HepG2 (cell line): ENCODE data around the gene CDC42EP3. TPM values are rescaled to one million over a fixed set of nuclear protein-coding genes. Genes with fewer than 3 reads are reported as not detected.
A peak's percentile ranks its signal among the peaks of the same experiment; 100 is the strongest.

Experiments
- ATAC-seq: fragments of 200-7000 bp; cut with Tn5 transposase; 3 replicates; pipeline ENCODE4 v1.9.1; 2020; ENCODE audit warnings: mild to moderate bottlenecking, moderate library complexity
- BruUV-seq: library from RNA; stranded (reverse); fragments of 400-500 nt; replicated peaks from 2 replicates; lab custom pipeline; 2021; lab: Mats Ljungman, UMichigan
- CTCF ChIA-PET: fragments of 300-600 bp; formaldehyde crosslinking; extraction: SDS; loops from one replicate; lab custom pipeline; 2021; ENCODE audit warnings: low total read pairs, inconsistent platforms, low intra/inter-chr PET ratio; lab: Yijun Ruan, JAX
- POLR2A ChIA-PET: fragments of 350-600 bp; sonication (Branson Sonifier 250); formaldehyde crosslinking; loops from one replicate; lab custom pipeline; 2020; ENCODE audit warnings: antibody characterized with exemption, inconsistent platforms; lab: Yijun Ruan, JAX
- DNase-seq: peaks from one replicate; pipeline ENCODE4 v3.0.0-alpha.2; 2015; ENCODE audit warnings: low spot score
- FAIRE-seq: peaks from 3 replicates; lab custom pipeline; 2011; peaks lifted over from hg19 to GRCh38; lab: Jason Lieb, UNC
- H2AFZ ChIP-seq: one replicate; pipeline ENCODE4 v1.6.1; 2011; ENCODE audit warnings: low read length, inconsistent platforms
- H3K27ac ChIP-seq: fragments of 300-600 bp; 3 replicates; pipeline ENCODE4 v1.8.0; 2011; ENCODE audit warnings: mixed run types, mild to moderate bottlenecking, mixed read lengths, low read length, inconsistent platforms; ENCODE audit not compliant: insufficient read depth; ENCODE audit errors: extremely low read length
- H3K27me3 ChIP-seq, 2 experiments: fragments of 200-600 bp in 1 of 2; 2 replicates in 1 of 2; 3 replicates in 1 of 2; pipeline versions ENCODE4 v1.6.0 to v1.8.0; 2011; ENCODE audit warnings: low read length in 2 of 2, mild to moderate bottlenecking in 2 of 2, moderate library complexity in 2 of 2, inconsistent platforms in 1 of 2; ENCODE audit not compliant: insufficient read depth in 2 of 2, control insufficient read depth in 1 of 2
- H3K36me3 ChIP-seq, 2 experiments: fragments of 200-600 bp in 1 of 2; replicated peaks in 1 of 2; 2 replicates in 1 of 2; 3 replicates in 1 of 2; pipeline versions ENCODE4 v1.5.1 to v1.8.0; 2011; ENCODE audit warnings: low read length in 2 of 2, inconsistent platforms in 1 of 2; ENCODE audit not compliant: insufficient read depth in 2 of 2, control insufficient read depth in 1 of 2
- H3K4me1 ChIP-seq: 2 replicates; pipeline ENCODE4 v1.5.1; 2012; ENCODE audit warnings: low read length, inconsistent platforms; ENCODE audit not compliant: insufficient read depth
- H3K4me2 ChIP-seq: 2 replicates; pipeline ENCODE4 v1.6.0; 2011; ENCODE audit warnings: low read depth, low read length, inconsistent platforms
- H3K4me3 ChIP-seq, 3 experiments: fragments of 200-600 bp in 1 of 3; sonication (generic), shearing (Covaris generic) in 1 of 3; replicated peaks in 1 of 3; 2 replicates each; pipeline ENCODE4 v1.5.1; 2011 to 2016; ENCODE audit warnings: low read length in 3 of 3, inconsistent platforms in 2 of 3, low read depth in 2 of 3, mild to moderate bottlenecking in 2 of 3, control low read depth in 1 of 3, mixed read lengths in 1 of 3; ENCODE audit not compliant: insufficient read depth in 1 of 3
- H3K79me2 ChIP-seq: one replicate; pipeline ENCODE4 v1.6.1; 2011; ENCODE audit warnings: low read length, inconsistent platforms; ENCODE audit not compliant: insufficient read depth
- H3K9ac ChIP-seq: 2 replicates; pipeline ENCODE4 v1.6.0; 2011; ENCODE audit warnings: mild to moderate bottlenecking, low read depth, low read length, inconsistent platforms; ENCODE audit not compliant: insufficient read depth
- H3K9me3 ChIP-seq: 2 replicates; pipeline ENCODE4 v1.5.1; 2012; ENCODE audit warnings: mild to moderate bottlenecking, low read length
- H4K20me1 ChIP-seq: 2 replicates; pipeline ENCODE4 v1.6.0; 2011; ENCODE audit warnings: inconsistent platforms, mild to moderate bottlenecking, low read length, moderate library complexity; ENCODE audit not compliant: insufficient read depth
- AGO2 ChIP-seq: fragments of 200-400 bp; formaldehyde crosslinking; optimal IDR thresholded peaks from 2 replicates; pipeline ENCODE3; 2017; ENCODE audit warnings: mild to moderate bottlenecking, low read depth, low read length, moderate library complexity
- ARHGAP35 ChIP-seq: sonication (generic); formaldehyde crosslinking; IDR thresholded peaks from 2 replicates; pipeline ENCODE4 v1.9.0; 2022; ENCODE audit warnings: mild to moderate bottlenecking, inconsistent platforms, moderate library complexity, missing genetic modification reagents, borderline replicate concordance
- CBFB ChIP-seq: sonication (generic); formaldehyde crosslinking; IDR thresholded peaks from 2 replicates; pipeline ENCODE4 v1.4.0; 2020; ENCODE audit warnings: missing genetic modification reagents
- CTCF ChIP-seq: sonication (generic); formaldehyde crosslinking; IDR thresholded peaks from 2 replicates; pipeline ENCODE4 v1.5.0; 2020; ENCODE audit warnings: mild to moderate bottlenecking, missing genetic modification reagents, moderate library complexity
- GZF1 ChIP-seq: sonication (generic); formaldehyde crosslinking; IDR thresholded peaks from 2 replicates; pipeline ENCODE4 v1.5.1; 2020; ENCODE audit warnings: mild to moderate bottlenecking, missing genetic modification reagents
- RAD21 ChIP-seq: fragments of 450-650 bp; formaldehyde crosslinking; IDR thresholded peaks from 2 replicates; pipeline ENCODE4 v1.5.0; 2020; ENCODE audit warnings: mild to moderate bottlenecking
- RBM39 ChIP-seq: fragments of 200-400 bp; formaldehyde crosslinking; IDR thresholded peaks from one replicate; pipeline ENCODE4 v1.6.1; 2018; ENCODE audit warnings: antibody characterized with exemption, mild to moderate bottlenecking, low read depth, low read length; ENCODE audit not compliant: poor library complexity, severe bottlenecking
- SMC3 ChIP-seq: IDR thresholded peaks from 2 replicates; pipeline ENCODE4 v1.6.1; 2011; ENCODE audit warnings: low read length, improper control_type of control experiment
- SRSF4 ChIP-seq: fragments of 200-400 bp; formaldehyde crosslinking; IDR thresholded peaks from one replicate; pipeline ENCODE4 v1.6.1; 2018; ENCODE audit warnings: mild to moderate bottlenecking, low read depth, low read length, moderate library complexity; ENCODE audit not compliant: poor library complexity, severe bottlenecking
- STAG1 ChIP-seq: sonication (generic); formaldehyde crosslinking; IDR thresholded peaks from 2 replicates; pipeline ENCODE4 v1.4.0; 2020; ENCODE audit warnings: missing genetic modification reagents
- TFDP1 ChIP-seq: IDR thresholded peaks from 2 replicates; pipeline ENCODE4 v1.6.1; 2016; ENCODE audit warnings: missing compliant biosample characterization, missing genetic modification reagents, borderline replicate concordance
- YY1 ChIP-seq: IDR thresholded peaks from 2 replicates; pipeline ENCODE4 v1.6.1; 2011; ENCODE audit warnings: low read length, low read depth, moderate library complexity, mild to moderate bottlenecking; ENCODE audit not compliant: insufficient read depth, insufficient replicate concordance
- ZBTB1 ChIP-seq: sonication (generic); formaldehyde crosslinking; IDR thresholded peaks from 2 replicates; pipeline ENCODE4 v1.4.0; 2020; ENCODE audit warnings: missing genetic modification reagents, borderline replicate concordance
- ZNF33A ChIP-seq: sonication (generic); formaldehyde crosslinking; IDR thresholded peaks from 2 replicates; pipeline ENCODE4 v1.5.1; 2020; ENCODE audit warnings: missing genetic modification reagents, mild to moderate bottlenecking, moderate library complexity, borderline replicate concordance
- ZNF451 ChIP-seq: sonication (generic); formaldehyde crosslinking; IDR thresholded peaks from 2 replicates; pipeline ENCODE4 v1.5.0; 2020; ENCODE audit warnings: mild to moderate bottlenecking, missing genetic modification reagents
- ZNF777 ChIP-seq: sonication (generic); formaldehyde crosslinking; IDR thresholded peaks from 2 replicates; pipeline ENCODE4 v1.4.0; 2020; ENCODE audit warnings: missing genetic modification reagents
- ZNF780A ChIP-seq: sonication (generic); formaldehyde crosslinking; IDR thresholded peaks from 2 replicates; pipeline ENCODE4 v1.8.0; 2022; ENCODE audit warnings: mild to moderate bottlenecking, missing genetic modification reagents, moderate library complexity
- WGBS: methylation state at CpG from one replicate; pipeline ENCODE4 v1.1.6; 2017; ENCODE audit warnings: low lambda C conversion rate; 5-methylcytosine and 5-hydroxymethylcytosine counted together
- in situ Hi-C: cut with HindIII; loops from 2 replicates; pipeline ENCODE4 v1.10.0; 2017; ENCODE audit warnings: low pct_unique_long_range_greater_than_20kb; ENCODE audit not compliant: extremely low pct_ligation_motif_present
- intact Hi-C: fragments of 100-400 bp; cut with micrococcal nuclease; formaldehyde crosslinking; loops from one replicate; pipeline ENCODE4 v1.10.0; 2022; ENCODE audit not compliant: unreplicated experiment
- polyA plus RNA-seq, 8 experiments: library from polyadenylated mRNA; depleted of rRNA in 3 of 8; stranded (reverse) in 7 of 8; unstranded in 1 of 8; fragments of >200 nt; fragmentation: Illumina TruSeq in 4 of 8; extraction: Trizol in 4 of 8; gene quantifications; 2 replicates each; pipeline versions ENCODE4 v1.2.1 to v1.2.3, GENCODE V29; 2011 to 2016; ENCODE audit warnings: low read depth in 4 of 8, missing spikeins in 1 of 8, mixed read lengths in 1 of 8; ENCODE audit not compliant: insufficient read depth in 1 of 8
- total RNA-seq, 5 experiments: library from RNA; depleted of rRNA; stranded (reverse); fragments of >200 nt; fragmentation: Illumina TruSeq; extraction: Trizol; gene quantifications; 2 replicates each; pipeline ENCODE4 v1.2.3, GENCODE V29; 2016; ENCODE audit warnings: low read depth in 1 of 5

The CDC42EP3 gene
- total and polyA plus RNA-seq, 2 of the 13 experiments (the other 11 are each of a cell fraction or from before 2014, with no cell fraction given): 0.01 TPM; not detected in 1

GRCh38 chr2:37645836-37646235, 25.6 kb downstream of the CDC42EP3 start:
- peak; percentile 99 for ATAC-seq
- WGBS: 8% methylated on average over 6 of the region's 9 CpGs
- intact Hi-C loops (loop anchor here (1.0 to 10.0 kb wide), 3 partner anchors 186 to 251 kb away; no protein-coding TSS in a partner anchor), in situ Hi-C loops (no loop called here)
- no peaks in the 10 kb centered on the region for H4K20me1 ChIP-seq
- ChIA-PET CTCF (no interaction called here), POLR2A (interaction anchor here (0.6 kb wide), 1 partner anchor 190 kb away, joined by 4 read pairs; no protein-coding TSS in a partner anchor)
- peak; percentile 42 for DNase-seq
- H3K4me3 ChIP-seq: no peak overlapping the region
- no peaks in the 10 kb centered on the region for H3K79me2 ChIP-seq
- peaks cover 2 to 26% of the 10 kb centered on the region in 2 experiments; a peak in 4 of 5 replicates for H3K27me3 ChIP-seq
- no peaks in the 10 kb centered on the region for H3K4me1 ChIP-seq
- H3K36me3 ChIP-seq: no peaks in the 10 kb centered on the region
- no peak overlapping the region for H3K27ac ChIP-seq
- no peak for FAIRE-seq
- H2AFZ ChIP-seq: no peak overlapping the region
- BruUV-seq: no TSS peak
- no peaks in the 10 kb centered on the region for H3K9me3 ChIP-seq
- H3K4me2 ChIP-seq: 0 out of 2 replicates have a peak overlapping the region, but pooled peaks have one; percentile 13
- no peak for TF ChIP-seq CBFB (CRISPR knock-in tag)
- peak; percentile 25 for TF ChIP-seq SMC3
- TF ChIP-seq CTCF (CRISPR knock-in tag): peak; percentile 52
- peak; percentile 32; the same call in 1 of the 2 replicates for TF ChIP-seq STAG1
- peak; percentile 24 for TF ChIP-seq YY1
- no peak for TF ChIP-seq RAD21 (CRISPR knock-in tag)
- no peak for TF ChIP-seq ZNF451 (CRISPR knock-in tag)
- no peak overlapping the region for H3K9ac ChIP-seq

- no peaks in the 10 kb centered on the region for H4K20me1 ChIP-seq
- no peak overlapping the region for H2AFZ ChIP-seq
- H3K9ac ChIP-seq: no peak overlapping the region
- CTCF ChIA-PET: no interaction called here
- H3K36me3 ChIP-seq: no peaks in the 10 kb centered on the region
- in situ Hi-C loops: no loop called here
- no peak overlapping the region for H3K4me3 ChIP-seq
- DNase-seq: no peak
- H3K79me2 ChIP-seq: no peaks in the 10 kb centered on the region
- WGBS: 40% methylated on average over 6 of the region's 6 CpGs
- no peak for ATAC-seq
- FAIRE-seq: no peak
- POLR2A ChIA-PET: no interaction called here
- no peak overlapping the region for H3K27ac ChIP-seq
- BruUV-seq: no TSS peak
- H3K4me1 ChIP-seq: no peaks in the 10 kb centered on the region
- peaks cover 2 to 22% of the 10 kb centered on the region in 2 experiments; a peak in 4 of 5 replicates for H3K27me3 ChIP-seq
- intact Hi-C loops: loop anchor here (10.0 kb wide), 1 partner anchor 251 kb away; no protein-coding TSS in a partner anchor
- H3K9me3 ChIP-seq: no peaks in the 10 kb centered on the region
- no peak overlapping the region for H3K4me2 ChIP-seq
- TF ChIP-seq ZBTB1 (CRISPR knock-in tag): no peak
- no peak for TF ChIP-seq GZF1 (CRISPR knock-in tag)
- no peak for TF ChIP-seq ZNF33A (CRISPR knock-in tag)
- TF ChIP-seq RBM39: no peak
- no peak for TF ChIP-seq ZNF777
- no peak for TF ChIP-seq AGO2
- TF ChIP-seq ZNF780A (CRISPR knock-in tag): no peak
- TF ChIP-seq TFDP1 (CRISPR knock-in tag): no peak
- TF ChIP-seq ARHGAP35: no peak
- no peak for TF ChIP-seq SRSF4
Measured at GRCh38 chr2:37645362-37645761, 26.1 kb downstream of the CDC42EP3 start.
